GM12878 (cell line): Measurements from ENCODE around the gene TAMALIN.

Source experiments
- ASH2L ChIP-seq: fragments of 300-600, 200-600 bp; sonication (generic); IDR thresholded peaks from 2 replicates; pipeline ENCODE4 v1.6.1; 2017; ENCODE audit warnings: low read depth, mild to moderate bottlenecking, borderline replicate concordance
- RAD21 ChIP-seq: IDR thresholded peaks from 2 replicates; pipeline ENCODE4 v1.6.1; 2011; ENCODE audit warnings: mild to moderate bottlenecking, low read depth, low read length, moderate library complexity; ENCODE audit not compliant: insufficient read depth
- RBBP5 ChIP-seq: fragments of 200-600 bp; sonication (generic); conservative IDR thresholded peaks from 2 replicates; pipeline ENCODE4 v1.6.1; 2016
- ZNF274 ChIP-seq: IDR thresholded peaks from one replicate; pipeline ENCODE4 v1.8.0; 2011; ENCODE audit not compliant: insufficient read length, insufficient read depth

DNA sequence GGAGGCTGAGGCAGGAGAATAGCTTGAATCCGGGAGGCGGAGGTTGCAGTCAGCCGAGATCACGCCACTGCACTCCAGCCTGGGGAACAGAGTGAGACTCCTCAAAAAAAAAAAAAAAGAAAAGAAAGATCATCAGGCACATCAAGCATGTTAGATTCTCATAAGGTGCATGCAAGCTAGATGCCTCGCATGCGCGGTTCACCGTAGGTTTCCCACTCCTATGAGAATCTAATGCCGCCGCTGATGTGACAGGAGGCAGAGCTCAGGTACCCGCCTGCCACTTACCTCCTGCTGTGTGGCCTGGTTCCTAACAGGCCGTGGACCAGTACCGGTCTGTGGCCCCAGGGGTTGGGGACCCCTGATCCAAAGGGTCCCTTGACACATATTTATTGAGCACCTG is 48.2 kb upstream of the TAMALIN start:
- no peak for TF ChIP-seq ZNF274
- TF ChIP-seq ASH2L: no peak
- TF ChIP-seq RAD21: no peak
- no peak for TF ChIP-seq RBBP5
